ENCODE results near the gene ADAMTS18.

Gene ADAMTS18

DNA sequence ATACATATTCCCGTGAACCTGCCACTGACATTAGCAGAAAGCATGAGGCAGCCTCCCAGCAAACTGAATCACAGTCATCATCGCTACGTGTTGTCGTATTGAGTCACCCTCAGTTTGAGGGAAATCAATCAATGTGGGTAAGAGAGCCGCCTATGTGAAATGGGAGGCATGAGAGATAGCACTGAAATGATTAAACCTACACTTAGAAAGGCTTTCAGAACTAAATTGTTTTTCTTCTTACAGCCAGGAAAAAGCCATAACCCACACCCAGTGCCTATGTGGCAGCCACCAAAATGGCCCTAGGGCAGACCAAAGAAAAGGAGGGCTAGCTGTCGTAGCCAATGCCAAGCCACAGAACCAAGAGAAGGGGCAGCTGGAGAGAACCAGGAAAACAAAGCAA lies 90.5 kb downstream of the ADAMTS18 start:
- no peaks in the 10 kb centered on the region for H3K27me3 ChIP-seq (ENCODE audit: control insufficient read depth, insufficient read depth, low read length)

DNA sequence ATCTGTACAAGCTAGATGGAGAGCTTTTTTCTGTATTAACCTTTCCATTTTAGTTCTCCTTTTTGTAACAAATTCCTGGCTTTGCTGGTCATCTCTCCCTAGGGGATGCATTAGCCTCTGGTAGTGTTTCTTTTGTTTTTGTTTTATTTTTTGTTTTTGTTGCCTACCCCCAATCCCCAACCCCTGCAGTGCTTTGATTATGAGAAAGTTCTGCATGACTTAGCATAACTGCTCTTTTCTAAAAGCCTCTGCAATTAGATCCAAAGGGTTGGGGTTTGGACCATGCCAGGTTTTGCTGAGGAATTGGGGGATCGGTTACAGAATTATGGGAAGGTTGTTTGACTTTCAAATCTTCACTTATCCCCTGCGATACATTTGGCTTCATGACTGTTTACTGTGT lies 98.2 kb downstream of the ADAMTS18 start:
- Histone ChIP-seq H3K4me1 (ENCODE audit: control insufficient read depth, insufficient read depth, low read length) (no peaks in the 10 kb centered on the region), H3K36me3 (ENCODE audit: insufficient read depth, low read length) (no peaks in the 10 kb centered on the region), H3K27me3 (ENCODE audit: control insufficient read depth, insufficient read depth, low read length) (no peaks in the 10 kb centered on the region), H3K4me3 (ENCODE audit: low read length) (no peak overlapping the region), H3K9ac (ENCODE audit: low read depth, low read length) (no peak overlapping the region), H3K4me2 (ENCODE audit: low read length) (no peak overlapping the region), H3K9me3 (replicated peaks; ENCODE audit: low read length) (no peaks in the 10 kb centered on the region)

More for the DNA sequence above, 90.5 kb downstream of the ADAMTS18 start:
- Histone ChIP-seq H3K9me3 (replicated peaks; ENCODE audit: low read length) (no peaks in the 10 kb centered on the region), H3K4me3 (ENCODE audit: low read length) (no peak overlapping the region), H3K4me2 (ENCODE audit: low read length) (no peak overlapping the region), H3K9ac (ENCODE audit: low read depth, low read length) (no peak overlapping the region), H3K4me1 (ENCODE audit: control insufficient read depth, insufficient read depth, low read length) (no peaks in the 10 kb centered on the region), H3K36me3 (ENCODE audit: insufficient read depth, low read length) (no peaks in the 10 kb centered on the region)

DNA sequence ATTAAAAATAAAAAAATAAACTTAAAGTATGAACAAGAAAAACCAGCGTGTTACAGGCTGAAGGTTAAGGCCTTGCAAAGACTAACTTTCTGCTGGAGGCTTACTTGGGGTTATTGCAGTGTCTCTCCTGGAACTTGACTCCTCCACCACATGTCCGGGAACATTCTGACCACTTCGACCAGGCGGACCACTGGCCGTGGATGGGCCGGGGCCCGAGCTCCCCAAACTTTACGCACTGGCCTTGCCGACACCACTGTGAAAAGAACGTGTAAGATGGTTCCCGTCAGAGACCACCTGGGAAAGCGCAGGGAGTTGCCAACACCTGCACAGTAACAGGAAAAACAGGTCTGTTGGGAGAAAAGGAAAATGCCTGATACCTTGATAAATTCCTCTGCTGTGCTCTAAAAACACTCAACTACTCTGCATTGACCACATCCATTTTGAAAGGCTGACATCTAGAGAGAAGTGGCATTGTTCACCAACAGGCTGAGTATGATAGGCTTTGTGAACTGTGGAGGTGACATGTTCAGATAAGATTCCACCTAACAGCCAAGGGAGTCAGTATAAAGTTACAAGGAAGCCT lies 99.1 kb downstream of the ADAMTS18 start:
- no peak overlapping the region for H3K4me3 ChIP-seq (ENCODE audit: low read length)
- no peaks in the 10 kb centered on the region for H3K27me3 ChIP-seq (ENCODE audit: control insufficient read depth, insufficient read depth, low read length)
- no peaks in the 10 kb centered on the region for H3K36me3 ChIP-seq (ENCODE audit: insufficient read depth, low read length)
- H3K9ac ChIP-seq (ENCODE audit: low read depth, low read length): no peak overlapping the region
- H3K9me3 ChIP-seq (replicated peaks; ENCODE audit: low read length): no peaks in the 10 kb centered on the region
- no peak overlapping the region for H3K4me2 ChIP-seq (ENCODE audit: low read length)
- H3K4me1 ChIP-seq (ENCODE audit: control insufficient read depth, insufficient read depth, low read length): no peaks in the 10 kb centered on the region

DNA sequence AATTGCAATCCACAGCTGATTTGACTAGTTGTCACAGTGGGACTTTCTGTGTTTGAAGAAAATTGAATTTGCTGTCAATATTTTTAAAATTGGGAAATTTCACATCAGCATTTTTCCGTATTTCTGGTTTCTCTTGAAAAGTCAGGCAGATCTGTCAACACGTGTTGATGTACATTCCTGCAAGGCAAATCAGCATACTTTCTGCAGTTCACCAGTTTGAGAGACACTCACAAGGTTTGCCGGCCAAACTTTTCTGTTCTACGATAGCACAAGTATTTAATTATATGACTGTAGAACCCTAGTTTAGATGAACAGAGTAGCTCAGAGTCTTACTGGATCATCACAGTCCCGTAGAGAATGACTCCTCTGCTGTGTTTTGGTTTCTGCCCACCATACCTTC lies 102.0 kb downstream of the ADAMTS18 start:
- Histone ChIP-seq H3K27me3 (ENCODE audit: control insufficient read depth, insufficient read depth, low read length) (no peaks in the 10 kb centered on the region), H3K4me3 (ENCODE audit: low read length) (no peak overlapping the region), H3K4me1 (ENCODE audit: control insufficient read depth, insufficient read depth, low read length) (no peaks in the 10 kb centered on the region), H3K9me3 (replicated peaks; ENCODE audit: low read length) (no peaks in the 10 kb centered on the region), H3K9ac (ENCODE audit: low read depth, low read length) (no peak overlapping the region), H3K36me3 (ENCODE audit: insufficient read depth, low read length) (no peaks in the 10 kb centered on the region), H3K4me2 (ENCODE audit: low read length) (no peak overlapping the region)

DNA sequence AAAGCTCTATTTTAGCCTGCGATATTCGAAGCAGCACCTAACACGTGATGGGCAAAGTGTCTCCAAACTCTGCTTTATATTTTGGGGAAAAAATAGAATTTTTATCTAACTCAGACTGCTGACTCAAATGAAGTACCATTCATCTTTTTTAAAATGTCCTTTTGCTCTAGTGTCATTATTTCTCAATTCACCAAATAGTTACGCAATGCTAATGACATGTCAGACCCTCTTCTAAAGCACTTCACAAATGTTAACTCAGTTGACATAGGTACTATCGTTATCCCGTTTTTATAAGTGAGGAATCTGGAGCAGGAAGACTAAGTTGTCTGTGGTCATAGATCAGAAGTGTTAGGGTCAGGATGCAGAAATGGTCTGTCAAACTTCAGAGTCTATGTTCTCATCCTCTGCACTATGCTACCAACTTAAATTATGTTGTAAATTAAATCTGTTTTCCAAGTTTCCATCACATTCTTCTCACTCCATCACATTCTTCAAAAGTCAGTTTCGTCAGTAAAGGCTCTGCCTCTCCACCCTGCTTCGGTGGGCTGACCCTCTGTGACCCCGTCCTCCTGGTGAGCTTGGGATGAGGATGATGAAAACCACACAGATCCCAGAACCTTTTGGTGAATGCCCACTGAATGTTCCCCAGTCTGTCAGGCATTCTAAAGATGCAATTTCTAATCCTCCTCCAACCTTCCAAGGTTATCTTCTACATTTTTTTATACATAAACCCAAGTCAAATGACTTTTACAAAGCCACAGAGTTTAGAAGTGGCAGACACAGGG lies 102.8 kb downstream of the ADAMTS18 start:
- Histone ChIP-seq H3K4me1 (ENCODE audit: control insufficient read depth, insufficient read depth, low read length) (no peaks in the 10 kb centered on the region), H3K4me2 (ENCODE audit: low read length) (no peak overlapping the region), H3K36me3 (ENCODE audit: insufficient read depth, low read length) (no peaks in the 10 kb centered on the region), H3K27me3 (ENCODE audit: control insufficient read depth, insufficient read depth, low read length) (no peaks in the 10 kb centered on the region), H3K9me3 (replicated peaks; ENCODE audit: low read length) (no peaks in the 10 kb centered on the region), H3K9ac (ENCODE audit: low read depth, low read length) (no peak overlapping the region), H3K4me3 (ENCODE audit: low read length) (no peak overlapping the region)

DNA sequence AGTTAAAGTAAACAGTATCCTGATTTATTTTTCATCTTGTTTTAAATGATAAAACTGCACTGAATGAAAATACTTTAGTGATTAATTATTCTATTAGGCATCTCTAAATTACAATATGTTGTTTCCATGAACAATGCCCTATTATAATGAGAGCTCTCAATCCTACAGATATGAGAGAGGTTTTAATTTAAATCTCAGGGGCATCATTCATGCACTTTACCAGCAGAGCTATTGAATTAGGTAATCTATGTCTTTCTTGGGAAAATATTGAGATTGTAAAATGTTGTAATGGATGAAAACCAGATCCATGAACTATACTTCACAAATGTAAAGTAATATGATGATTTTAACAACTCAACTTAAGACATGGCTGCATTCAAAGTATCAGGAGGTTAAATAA lies 103.8 kb downstream of the ADAMTS18 start:
- Histone ChIP-seq H3K36me3 (ENCODE audit: insufficient read depth, low read length) (no peaks in the 10 kb centered on the region), H3K4me2 (ENCODE audit: low read length) (no peak overlapping the region), H3K4me1 (ENCODE audit: control insufficient read depth, insufficient read depth, low read length) (no peaks in the 10 kb centered on the region), H3K9me3 (replicated peaks; ENCODE audit: low read length) (no peaks in the 10 kb centered on the region), H3K4me3 (ENCODE audit: low read length) (no peak overlapping the region), H3K9ac (ENCODE audit: low read depth, low read length) (no peak overlapping the region), H3K27me3 (ENCODE audit: control insufficient read depth, insufficient read depth, low read length) (no peaks in the 10 kb centered on the region)

DNA sequence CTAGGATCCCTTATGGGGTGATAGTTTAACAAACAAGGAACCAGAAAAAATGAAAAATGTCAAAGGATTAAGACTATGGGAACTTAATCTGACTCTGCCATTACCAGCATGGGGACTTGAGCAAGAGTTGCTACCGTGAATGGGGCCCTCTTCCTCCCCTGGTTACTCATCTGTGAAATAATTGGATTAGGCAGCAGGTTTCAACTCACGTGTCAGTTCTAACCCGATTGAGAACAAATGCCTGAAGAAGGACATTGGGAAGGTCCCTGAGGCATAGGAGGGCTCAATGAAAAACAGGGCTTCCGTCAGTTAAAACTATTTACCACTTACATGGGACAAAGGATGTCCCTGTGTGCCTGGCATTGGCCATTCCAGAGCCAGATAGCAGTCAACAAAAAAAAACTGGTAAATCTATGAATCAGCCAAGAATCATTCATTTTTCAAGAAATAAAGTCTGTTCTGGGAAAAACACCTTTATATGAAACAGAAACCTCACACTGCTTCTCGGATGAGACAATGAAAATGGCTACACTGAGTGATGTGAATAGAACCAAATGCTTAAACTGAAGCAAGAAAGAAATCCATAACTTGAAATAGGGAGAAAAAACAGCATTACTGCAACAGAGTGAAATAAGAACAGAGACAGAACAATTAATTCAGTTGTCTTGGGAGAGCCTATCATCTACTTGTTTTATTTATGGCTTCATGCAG lies 104.3 kb downstream of the ADAMTS18 start:
- no peak overlapping the region for H3K9ac ChIP-seq (ENCODE audit: low read depth, low read length)
- no peaks in the 10 kb centered on the region for H3K9me3 ChIP-seq (replicated peaks; ENCODE audit: low read length)
- no peak overlapping the region for H3K4me2 ChIP-seq (ENCODE audit: low read length)
- H3K36me3 ChIP-seq (ENCODE audit: insufficient read depth, low read length): no peaks in the 10 kb centered on the region
- no peaks in the 10 kb centered on the region for H3K4me1 ChIP-seq (ENCODE audit: control insufficient read depth, insufficient read depth, low read length)
- H3K27me3 ChIP-seq (ENCODE audit: control insufficient read depth, insufficient read depth, low read length): no peaks in the 10 kb centered on the region
- no peak overlapping the region for H3K4me3 ChIP-seq (ENCODE audit: low read length)

DNA sequence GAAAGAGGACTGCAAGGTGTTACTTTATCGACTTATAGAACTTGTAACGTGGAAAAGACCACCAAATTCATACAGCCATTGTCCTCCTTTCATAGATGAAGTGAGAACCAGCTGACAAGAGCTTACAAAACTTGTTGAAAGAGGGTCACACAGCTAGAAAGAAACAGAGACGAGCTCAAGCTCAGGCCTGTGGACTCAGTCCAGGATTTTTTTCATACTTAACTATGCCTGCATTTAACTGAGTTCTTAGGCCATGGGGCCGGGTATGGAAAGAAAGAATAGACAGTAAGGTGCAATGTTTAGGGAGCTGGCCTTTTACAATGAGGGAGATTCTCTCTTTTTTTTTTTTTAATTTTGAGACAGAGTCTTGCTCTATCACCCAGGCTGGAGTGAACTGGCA lies 106.1 kb downstream of the ADAMTS18 start:
- Histone ChIP-seq H3K4me1 (ENCODE audit: control insufficient read depth, insufficient read depth, low read length) (no peaks in the 10 kb centered on the region), H3K27me3 (ENCODE audit: control insufficient read depth, insufficient read depth, low read length) (no peaks in the 10 kb centered on the region), H3K36me3 (ENCODE audit: insufficient read depth, low read length) (no peaks in the 10 kb centered on the region), H3K4me2 (ENCODE audit: low read length) (no peak overlapping the region), H3K9ac (ENCODE audit: low read depth, low read length) (no peak overlapping the region), H3K9me3 (replicated peaks; ENCODE audit: low read length) (no peaks in the 10 kb centered on the region), H3K4me3 (ENCODE audit: low read length) (no peak overlapping the region)

DNA sequence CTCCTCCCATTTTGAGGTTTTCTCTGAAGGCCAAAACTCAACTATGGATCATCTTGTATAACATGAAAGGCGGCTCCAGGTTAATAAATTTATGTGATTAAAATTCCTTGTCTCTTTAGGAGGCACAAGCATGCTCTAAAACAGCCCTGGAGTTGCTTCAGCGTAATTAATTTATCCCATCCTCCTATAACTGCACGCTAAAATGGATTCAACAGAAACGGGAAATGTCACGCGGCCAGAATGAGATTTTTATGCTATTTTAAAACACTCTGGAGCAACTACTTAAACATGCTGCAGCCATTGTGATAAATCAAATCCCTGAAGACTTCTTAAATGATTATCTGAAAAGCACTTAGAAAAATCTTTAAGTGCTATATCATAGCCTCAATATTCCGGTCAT lies 106.6 kb downstream of the ADAMTS18 start:
- Histone ChIP-seq H3K27me3 (ENCODE audit: control insufficient read depth, insufficient read depth, low read length) (no peaks in the 10 kb centered on the region), H3K36me3 (ENCODE audit: insufficient read depth, low read length) (no peaks in the 10 kb centered on the region), H3K9ac (ENCODE audit: low read depth, low read length) (no peak overlapping the region), H3K9me3 (replicated peaks; ENCODE audit: low read length) (no peaks in the 10 kb centered on the region), H3K4me1 (ENCODE audit: control insufficient read depth, insufficient read depth, low read length) (no peaks in the 10 kb centered on the region), H3K4me2 (ENCODE audit: low read length) (no peak overlapping the region), H3K4me3 (ENCODE audit: low read length) (no peak overlapping the region)

DNA sequence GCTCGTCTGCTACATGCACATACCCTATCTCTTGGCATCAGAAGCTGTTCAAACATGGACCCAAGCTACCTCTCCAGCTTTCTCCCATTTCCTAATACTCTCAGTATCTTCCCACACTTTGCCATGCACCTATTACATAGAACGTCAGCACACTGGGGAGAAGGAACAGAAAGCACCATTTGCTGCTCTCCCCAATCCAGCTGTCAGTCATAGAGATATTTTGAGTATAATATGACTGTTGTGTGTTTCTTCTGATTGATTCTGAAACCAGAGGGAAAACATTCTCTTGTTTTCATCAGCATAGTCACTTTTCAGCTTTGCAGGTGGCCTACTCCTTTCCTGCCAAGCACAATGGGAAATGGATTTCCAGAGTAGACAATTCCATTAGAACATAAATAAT lies 107.1 kb downstream of the ADAMTS18 start:
- H3K27me3 ChIP-seq (ENCODE audit: control insufficient read depth, insufficient read depth, low read length): no peaks in the 10 kb centered on the region
- no peaks in the 10 kb centered on the region for H3K36me3 ChIP-seq (ENCODE audit: insufficient read depth, low read length)
- H3K4me3 ChIP-seq (ENCODE audit: low read length): no peak overlapping the region
- no peaks in the 10 kb centered on the region for H3K4me1 ChIP-seq (ENCODE audit: control insufficient read depth, insufficient read depth, low read length)
- no peak overlapping the region for H3K4me2 ChIP-seq (ENCODE audit: low read length)
- no peak overlapping the region for H3K9ac ChIP-seq (ENCODE audit: low read depth, low read length)
- no peaks in the 10 kb centered on the region for H3K9me3 ChIP-seq (replicated peaks; ENCODE audit: low read length)

DNA sequence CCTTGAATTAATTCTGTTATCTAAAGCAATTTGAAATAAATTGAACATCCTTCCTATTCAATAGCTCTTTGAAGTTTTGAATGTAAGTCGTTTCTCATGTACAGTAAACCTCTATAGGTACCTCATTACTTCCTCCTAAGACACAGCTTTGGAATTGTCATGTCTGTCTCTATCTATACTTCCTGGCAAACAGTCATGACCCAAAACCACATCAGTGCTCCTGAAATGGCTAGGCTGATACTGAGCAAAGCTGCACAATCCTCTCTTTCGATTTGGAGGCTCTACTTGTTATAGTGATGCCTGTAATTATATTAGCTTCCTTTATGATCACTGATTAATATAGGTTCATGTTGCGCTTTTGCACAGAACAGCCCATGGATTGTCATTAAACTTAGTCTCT lies 110.1 kb downstream of the ADAMTS18 start:
- Histone ChIP-seq H3K27me3 (ENCODE audit: control insufficient read depth, insufficient read depth, low read length) (no peaks in the 10 kb centered on the region), H3K9ac (ENCODE audit: low read depth, low read length) (no peak overlapping the region), H3K4me2 (ENCODE audit: low read length) (no peak overlapping the region), H3K4me3 (ENCODE audit: low read length) (no peak overlapping the region), H3K9me3 (replicated peaks; ENCODE audit: low read length) (no peaks in the 10 kb centered on the region), H3K36me3 (ENCODE audit: insufficient read depth, low read length) (no peaks in the 10 kb centered on the region), H3K4me1 (ENCODE audit: control insufficient read depth, insufficient read depth, low read length) (no peaks in the 10 kb centered on the region)
